Pancreas (tissue), 10 donors: ENCODE measurements around the gene URI1. TPM values are rescaled to one million over a fixed set of nuclear protein-coding genes. Genes with fewer than 3 reads are reported as not detected.

Source experiments
- ATAC-seq, 4 donors: fragments of 200-7000 bp; cut with Tn5 transposase; one replicate each; pipeline versions ENCODE4 v1.8.0 to v1.9.1; 2020; ENCODE audit warnings: mild to moderate bottlenecking in 4 of 4, moderate library complexity in 4 of 4
- DNase-seq, 6 donors: peaks; one replicate each; pipeline ENCODE4 v3.0.0-alpha.2; 2020
- FAIRE-seq: peaks from 2 replicates; lab custom pipeline; 2012; peaks lifted over from hg19 to GRCh38; lab: Jason Lieb, UNC
- H3K27ac ChIP-seq, 4 donors: fragments of 200-600 bp; sonication (generic); 1 replicate in 3 of 4; 2 replicates in 1 of 4; pipeline versions ENCODE4 v1.5.0 to v1.8.0; 2020
- H3K27me3 ChIP-seq, 4 donors: fragments of 200-600 bp; one replicate each; pipeline ENCODE4 v1.8.0; 2021
- H3K36me3 ChIP-seq, 3 donors: fragments of 200-600 bp; sonication (generic) in 1 of 3; one replicate each; pipeline versions ENCODE4 v1.5.0 to v1.8.0; 2020 to 2021
- H3K4me1 ChIP-seq, 3 donors: fragments of 200-600 bp; one replicate each; pipeline ENCODE4 v1.8.0; 2021
- H3K4me3 ChIP-seq, 4 donors: fragments of 200-600 bp; sonication (generic) in 2 of 4; one replicate each; pipeline versions ENCODE4 v1.5.0 to v1.8.0; 2020 to 2021
- H3K9me3 ChIP-seq, 4 donors: fragments of 200-600 bp; one replicate each; pipeline ENCODE4 v1.8.0; 2021
- CTCF ChIP-seq, 4 donors: fragments of 200-600 bp; sonication (generic) in 3 of 4; IDR thresholded peaks; one replicate each; pipeline versions ENCODE4 v1.5.0 to v1.8.0; 2021; ENCODE audit warnings: antibody characterized with exemption in 4 of 4
- WGBS, 2 donors: extraction: QIAGEN DNeasy Blood & Tissue Kit; methylation state at CpG; one replicate each; pipeline ENCODE4 v1.1.7; 2013; 5-methylcytosine and 5-hydroxymethylcytosine counted together
- intact Hi-C, 3 donors: fragments of 100-400 bp; cut with DNase I; formaldehyde crosslinking; loops; one replicate each; pipeline versions ENCODE4 v1.11.1 to v1.14.2; 2022
- polyA plus RNA-seq, 2 donors: library from polyadenylated mRNA; stranded (reverse); fragments of 200-250 nt; gene quantifications; one replicate each; pipeline ENCODE4 v1.2.3, GENCODE V29; 2013
- total RNA-seq, 6 donors: library from RNA; stranded (reverse); fragmentation: NEBNext Ultra II Directional in 4 of 6; extraction: Animal tissue kit (Norgen Biotek cat#: 25700) in 4 of 6; gene quantifications; one replicate each; pipeline versions ENCODE4 v1.2.1 to v1.2.4, GENCODE V29; 2021 to 2023
- donor health status: healthy with polysubstance abuse.
- donor health status: DM: no; HTN: no; CAD: no; lungs with moderate emphysema.
- donor health status: DM: no; HTN: no; CAD: no.
- donor health status: control.
- donor health status: control.
- donor health status: Bipolar disorder and iron deficiency.
- donor health status: DM: yes; HTN: yes; CAD: no.
- donor health status: DM: no; HTN: no; CAD: no.
- donor health status: DM: no; HTN: no; CAD: no.
- donor health status: DM: yes; HTN: yes; CAD: no.

The URI1 gene
- total and polyA plus RNA-seq, 8 donors, result 8.6 to 33.4 (median 25.0) TPM

- WGBS, 2 donors, result 64 to 67% methylated on average over 14 of the region's 14 CpGs
- Histone ChIP-seq H3K9me3 (no peaks in the 10 kb centered on the region), H3K27me3 (no peaks in the 10 kb centered on the region), H3K36me3 (no peaks in the 10 kb centered on the region), H3K4me1 (no peaks in the 10 kb centered on the region), H3K27ac (no peak overlapping the region), H3K4me3 (no peak overlapping the region)
- TF ChIP-seq CTCF (IDR thresholded peaks at IDR 0.05), result no peak
- intact Hi-C loops, result no loop called here
- no peak for ATAC-seq
- DNase-seq, result no peak
- no peak for FAIRE-seq
Observed at GRCh38 chr19:29927944-29928625, 14.0 kb upstream of the URI1 start.

GRCh38 chr19:29928831-29929230 lies 13.2 kb upstream of the URI1 start:
- Histone ChIP-seq H3K27me3 (no peaks in the 10 kb centered on the region), H3K27ac (no peak overlapping the region), H3K4me1 (no peaks in the 10 kb centered on the region), H3K4me3 (no peak overlapping the region), H3K9me3 (no peaks in the 10 kb centered on the region), H3K36me3 (no peaks in the 10 kb centered on the region)
- DNase-seq, result no peak
- FAIRE-seq, result no peak
- TF ChIP-seq CTCF (IDR thresholded peaks at IDR 0.05), result no peak
- intact Hi-C loops, result no loop called here
- WGBS, 2 donors, result 21 to 39% methylated on average over 1 of the region's 1 CpG
- no peak for ATAC-seq

GRCh38 chr19:29934257-29934656 lies 7.8 kb upstream of the URI1 start:
- Histone ChIP-seq H3K27ac (no peak overlapping the region), H3K9me3 (no peaks in the 10 kb centered on the region), H3K4me1 (no peaks in the 10 kb centered on the region), H3K27me3 (no peaks in the 10 kb centered on the region), H3K4me3 (no peak overlapping the region), H3K36me3 (no peaks in the 10 kb centered on the region)
- no peak for FAIRE-seq
- WGBS, 2 donors, result 45 to 46% methylated on average over 3 of the region's 3 CpGs
- ATAC-seq, result no peak
- no peak for DNase-seq
- intact Hi-C loops, result no loop called here
- TF ChIP-seq CTCF (IDR thresholded peaks at IDR 0.05), result no peak

GRCh38 chr19:29934781-29935180 lies 7.3 kb upstream of the URI1 start:
- WGBS, 2 donors, result 69 to 86% methylated on average over 1 of the region's 1 CpG

More at GRCh38 chr19:29934781-29935180, 7.3 kb upstream of the URI1 start:
- Histone ChIP-seq H3K4me3 (no peak overlapping the region), H3K9me3 (no peaks in the 10 kb centered on the region), H3K27me3 (no peaks in the 10 kb centered on the region), H3K36me3 (no peaks in the 10 kb centered on the region), H3K27ac (no peak overlapping the region), H3K4me1 (no peaks in the 10 kb centered on the region)
- ATAC-seq, result no peak
- no peak for TF ChIP-seq CTCF (IDR thresholded peaks at IDR 0.05)
- no peak for FAIRE-seq
- intact Hi-C loops, result no loop called here
- no peak for DNase-seq
